HAP-1 (cell line): Measurements from ENCODE around the gene RAD18.

Experiments used
- DNase-seq, 2 experiments: peaks; one replicate each; pipeline ENCODE4 v3.0.0-alpha.2; 2016 to 2020; ENCODE audit warnings: low spot score in 2 of 2
- H3K27me3 ChIP-seq: fragments of 250-450 bp; sonication (Bioruptor Pico); 2 replicates; pipeline ENCODE4 v1.5.1; 2020; ENCODE audit warnings: low read depth, mild to moderate bottlenecking, moderate library complexity
- H3K36me3 ChIP-seq: fragments of 250-450 bp; sonication (Bioruptor Pico); replicated peaks from 2 replicates; pipeline ENCODE4 v1.5.1; 2020; ENCODE audit warnings: mild to moderate bottlenecking
- H3K4me1 ChIP-seq: fragments of 250-450 bp; sonication (Bioruptor Pico); 2 replicates; pipeline ENCODE4 v1.5.1; 2020; ENCODE audit warnings: mild to moderate bottlenecking
- H3K4me3 ChIP-seq: fragments of 250-450 bp; sonication (Bioruptor Pico); 2 replicates; pipeline ENCODE4 v1.5.1; 2020; ENCODE audit warnings: mild to moderate bottlenecking, moderate library complexity
- H3K9me3 ChIP-seq: fragments of 250-450 bp; sonication (Bioruptor Pico); 2 replicates; pipeline ENCODE4 v1.5.1; 2020; ENCODE audit warnings: mild to moderate bottlenecking, moderate library complexity
- in situ Hi-C: fragments of 300-500 bp; cut with MboI; formaldehyde crosslinking; loops from 3 replicates; pipeline ENCODE4 v1.14.3; 2020; ENCODE audit warnings: low sequenced_read_pairs, inconsistent platforms, mixed read lengths

RAD18 gene

DNA sequence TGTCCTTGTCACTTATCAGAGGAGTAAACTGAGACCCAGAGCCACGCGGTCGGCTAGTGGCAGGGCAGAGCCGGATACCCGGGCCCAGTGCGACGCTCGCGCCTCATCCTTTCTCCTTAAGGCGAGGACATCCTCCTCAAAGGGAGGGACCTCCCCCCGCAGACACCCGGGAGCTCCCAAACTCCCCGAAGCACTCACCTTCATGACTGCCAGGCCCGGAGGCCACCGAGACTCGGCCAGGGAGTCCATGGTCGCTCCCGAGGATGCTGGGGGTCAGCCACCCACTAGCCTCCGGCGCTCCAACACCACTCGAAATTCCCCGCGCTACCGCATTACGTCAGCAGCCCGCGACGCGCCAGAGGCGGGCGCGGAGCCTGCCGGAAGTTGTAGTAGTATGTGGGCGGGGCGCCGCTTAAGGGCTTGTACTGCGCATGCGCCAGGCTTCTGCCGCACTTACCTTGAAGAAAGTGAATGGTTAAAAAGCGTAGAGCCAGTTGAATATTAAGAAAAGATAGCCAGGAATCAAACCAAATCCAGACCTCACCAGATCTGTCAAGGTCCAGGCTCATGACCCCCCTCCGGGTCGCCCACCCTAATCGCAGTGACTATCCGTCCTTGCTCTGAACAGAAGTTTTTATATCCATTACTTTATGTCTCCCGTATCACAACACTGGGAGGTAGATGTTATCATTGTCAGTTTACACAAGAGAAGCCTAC lies at the start of gene RAD18:
TSS of gene RAD18 (minus strand) at position 336 of the 717 bp plus-strand sequence. CDS start at position 249, 87 bp downstream.
- in situ Hi-C loops = no loop called here
- Histone ChIP-seq H3K4me3 (peak within 1 kb of the TSS; percentile 79), H3K9me3 (no peaks in the 10 kb centered on the region), H3K27me3 (peaks cover under 1% of the 10 kb centered on the region), H3K4me1 (peaks cover 5% of the 10 kb centered on the region; the same call in 1 of the 2 replicates), H3K36me3 (peaks cover 4% of the 10 kb centered on the region; the same call in 1 of the 2 replicates)
- DNase-seq = peak; percentile 87 to 95

- Histone ChIP-seq H3K4me3 (no peak overlapping the region), H3K36me3 (no peaks in the 10 kb centered on the region), H3K27me3 (no peaks in the 10 kb centered on the region), H3K4me1 (no peaks in the 10 kb centered on the region), H3K9me3 (no peaks in the 10 kb centered on the region)
- no peak for DNase-seq
- in situ Hi-C loops = no loop called here
Measured at GRCh38 chr3:9012521-9012920, 49.2 kb upstream of the RAD18 start.

DNA sequence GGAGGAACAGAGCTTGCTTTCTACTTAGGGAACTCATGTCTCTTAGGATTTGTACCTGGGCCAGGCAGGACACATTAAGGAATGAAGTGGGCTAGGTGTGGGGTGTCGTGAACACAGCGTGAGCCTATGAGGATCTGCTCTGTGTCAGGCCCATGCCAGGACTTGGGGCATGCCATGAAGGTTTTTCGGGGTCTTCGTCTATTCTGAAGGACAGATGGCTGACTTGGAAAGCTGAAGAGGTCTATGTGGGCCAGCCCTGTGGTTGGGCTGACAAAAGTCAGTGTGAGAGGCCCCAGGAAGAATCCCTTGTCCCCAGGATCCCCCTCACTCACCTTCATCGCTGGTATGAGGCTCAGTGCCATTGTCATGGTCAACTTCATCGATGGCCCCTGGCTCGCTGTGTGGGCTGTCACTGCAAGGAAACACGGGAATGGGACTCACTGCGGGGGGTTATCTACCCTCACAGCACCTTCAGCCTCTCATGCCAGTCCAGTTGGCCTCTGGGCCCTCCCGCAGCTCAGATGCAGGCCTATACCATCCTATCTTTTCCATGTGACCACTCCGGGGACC lies 46.8 kb upstream of the RAD18 start:
- in situ Hi-C loops = no loop called here

GRCh38 chr3:9008550-9009255 lies 45.4 kb upstream of the RAD18 start:
- H3K9me3 ChIP-seq = no peaks in the 10 kb centered on the region
- no peak overlapping the region for H3K4me3 ChIP-seq
- peaks cover 4% of the 10 kb centered on the region; the same call in 1 of the 2 replicates for H3K27me3 ChIP-seq
- in situ Hi-C loops = no loop called here
- no peak for DNase-seq
- H3K36me3 ChIP-seq = no peaks in the 10 kb centered on the region
- no peaks in the 10 kb centered on the region for H3K4me1 ChIP-seq

More for the DNA sequence above, 46.8 kb upstream of the RAD18 start:
- Histone ChIP-seq H3K4me1 (no peaks in the 10 kb centered on the region), H3K4me3 (no peak overlapping the region), H3K27me3 (no peaks in the 10 kb centered on the region), H3K36me3 (no peaks in the 10 kb centered on the region), H3K9me3 (no peaks in the 10 kb centered on the region)
- DNase-seq = no peak

- in situ Hi-C loops = no loop called here
- H3K4me1 ChIP-seq = no peaks in the 10 kb centered on the region
- no peak for DNase-seq
- H3K9me3 ChIP-seq = no peaks in the 10 kb centered on the region
- peaks cover 4% of the 10 kb centered on the region; the same call in 1 of the 2 replicates for H3K27me3 ChIP-seq
- H3K36me3 ChIP-seq = no peaks in the 10 kb centered on the region
- no peak overlapping the region for H3K4me3 ChIP-seq
Measured at GRCh38 chr3:9007928-9008327, 44.7 kb upstream of the RAD18 start.

DNA sequence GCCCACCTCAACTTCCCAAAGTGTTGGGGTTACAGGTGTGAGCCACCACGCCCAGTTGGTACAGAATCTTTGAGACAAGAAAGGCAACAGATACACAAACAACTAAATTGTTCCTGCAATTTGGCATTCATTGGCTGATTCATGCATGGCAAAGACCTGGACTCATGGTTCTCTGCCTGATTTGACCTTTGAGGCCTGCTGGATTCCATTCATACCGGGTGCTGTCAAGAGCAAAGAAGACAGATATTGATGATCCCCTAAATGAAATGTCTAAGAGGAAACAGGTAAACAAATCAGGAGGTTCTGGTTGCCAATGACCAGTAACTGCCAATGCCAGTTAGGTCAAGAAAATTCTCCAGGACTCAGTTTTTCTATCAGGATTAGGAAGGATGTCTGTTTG lies 43.9 kb upstream of the RAD18 start:
- Histone ChIP-seq H3K36me3 (no peaks in the 10 kb centered on the region), H3K9me3 (no peaks in the 10 kb centered on the region), H3K4me3 (no peak overlapping the region), H3K4me1 (no peaks in the 10 kb centered on the region), H3K27me3 (peaks cover 4% of the 10 kb centered on the region; the same call in 1 of the 2 replicates)
- DNase-seq = no peak
- in situ Hi-C loops = no loop called here

DNA sequence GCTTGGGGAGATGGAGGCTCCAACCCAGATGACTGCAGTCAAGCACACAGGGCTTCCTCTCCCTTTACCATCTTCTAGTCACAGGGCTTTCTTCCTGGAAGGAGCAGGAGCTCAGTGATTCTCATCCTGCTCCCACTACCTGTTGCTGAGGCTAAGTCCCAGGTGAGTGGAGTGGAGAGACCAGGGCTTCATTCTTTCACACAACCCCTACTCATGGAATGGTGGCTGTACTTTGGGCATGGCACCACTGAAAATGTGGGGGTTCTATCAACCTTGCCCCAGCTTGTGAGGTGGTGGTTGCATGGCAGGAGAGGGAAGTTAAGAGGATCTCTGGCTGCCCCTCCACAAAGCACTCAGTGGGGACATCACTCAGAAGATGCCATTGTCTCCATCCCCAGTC lies 36.8 kb upstream of the RAD18 start:
- Histone ChIP-seq H3K9me3 (no peaks in the 10 kb centered on the region), H3K4me3 (no peak overlapping the region), H3K36me3 (no peaks in the 10 kb centered on the region), H3K27me3 (peaks cover 4% of the 10 kb centered on the region; the same call in 1 of the 2 replicates), H3K4me1 (no peaks in the 10 kb centered on the region)
- in situ Hi-C loops = no loop called here
- DNase-seq = no peak

- Histone ChIP-seq H3K4me1 (no peaks in the 10 kb centered on the region), H3K36me3 (no peaks in the 10 kb centered on the region), H3K27me3 (no peaks in the 10 kb centered on the region), H3K9me3 (no peaks in the 10 kb centered on the region), H3K4me3 (no peak overlapping the region)
- no peak for DNase-seq
- in situ Hi-C loops = no loop called here
Measured at GRCh38 chr3:8997151-8997550, 33.9 kb upstream of the RAD18 start.

DNA sequence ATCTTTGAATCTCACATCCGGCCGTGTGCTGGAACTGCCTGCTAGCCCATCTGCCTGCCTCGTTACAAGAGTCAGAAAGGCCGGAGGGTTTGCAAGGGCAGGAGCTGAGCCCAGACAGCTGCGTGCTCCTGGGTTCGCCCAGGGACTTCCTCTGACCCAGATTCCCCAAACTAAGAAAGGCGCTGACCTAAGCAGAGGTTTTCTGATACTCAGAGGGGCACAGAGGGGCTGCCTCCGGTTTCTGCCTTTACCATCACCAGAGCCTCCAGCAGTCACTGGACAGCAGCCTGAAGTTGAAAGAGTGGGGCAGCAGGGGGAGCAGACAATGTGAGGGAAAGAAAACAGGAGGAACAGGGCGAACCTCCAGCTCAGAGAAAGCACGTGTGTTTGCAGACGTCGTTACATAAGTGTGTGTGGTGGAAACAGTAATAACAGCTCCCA lies 33.4 kb upstream of the RAD18 start:
- no peak overlapping the region for H3K4me3 ChIP-seq
- in situ Hi-C loops = no loop called here
- H3K27me3 ChIP-seq = no peaks in the 10 kb centered on the region
- no peaks in the 10 kb centered on the region for H3K4me1 ChIP-seq
- H3K36me3 ChIP-seq = no peaks in the 10 kb centered on the region
- no peak for DNase-seq
- H3K9me3 ChIP-seq = no peaks in the 10 kb centered on the region

DNA sequence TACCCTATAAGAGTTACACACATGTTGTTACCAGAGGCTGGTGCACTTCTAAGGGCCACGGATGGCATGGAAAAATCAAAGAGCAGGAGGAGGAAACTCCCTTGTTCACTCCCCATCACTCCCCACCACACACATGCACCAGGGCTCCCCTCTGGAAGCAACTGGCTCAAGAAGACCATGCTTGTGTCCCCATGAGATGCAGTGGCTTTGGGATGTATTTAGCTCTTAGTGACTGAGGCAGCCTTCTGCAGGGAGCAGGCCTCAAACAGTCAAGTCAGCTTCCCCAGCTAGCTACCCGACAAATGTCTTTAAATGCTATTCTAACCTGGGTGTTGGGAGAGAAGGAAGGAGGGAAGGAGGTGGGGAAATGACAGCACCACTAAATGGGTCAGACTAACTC lies 32.9 kb upstream of the RAD18 start:
- Histone ChIP-seq H3K4me3 (no peak overlapping the region), H3K4me1 (no peaks in the 10 kb centered on the region), H3K27me3 (no peaks in the 10 kb centered on the region), H3K9me3 (no peaks in the 10 kb centered on the region), H3K36me3 (no peaks in the 10 kb centered on the region)
- DNase-seq = no peak
- in situ Hi-C loops = no loop called here

GRCh38 chr3:8994226-8994625 lies 31.0 kb upstream of the RAD18 start:
- no peak for DNase-seq
- no peaks in the 10 kb centered on the region for H3K27me3 ChIP-seq
- in situ Hi-C loops = no loop called here
- H3K9me3 ChIP-seq = no peaks in the 10 kb centered on the region
- no peaks in the 10 kb centered on the region for H3K4me1 ChIP-seq
- no peak overlapping the region for H3K4me3 ChIP-seq
- H3K36me3 ChIP-seq = no peaks in the 10 kb centered on the region

DNA sequence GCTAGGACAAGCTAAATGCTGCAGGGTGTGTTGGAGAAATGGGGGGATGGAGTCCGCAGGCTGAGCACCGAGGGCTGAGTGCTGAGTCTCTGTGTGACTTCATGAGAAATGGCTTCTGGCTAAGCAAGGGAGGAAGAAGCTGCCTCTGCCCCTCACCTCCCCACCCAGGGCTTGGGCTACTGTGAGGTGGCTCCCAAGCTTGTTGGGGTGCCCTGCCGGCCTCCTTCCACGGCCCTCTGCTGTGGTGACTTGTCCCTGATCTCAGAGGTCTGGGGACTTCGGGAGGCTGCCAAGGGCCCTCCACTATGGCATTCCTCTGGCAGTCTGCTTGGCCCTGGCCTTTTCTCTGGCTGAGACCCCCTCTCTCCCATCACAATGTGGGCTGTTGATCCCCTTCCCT lies 30.1 kb upstream of the RAD18 start:
- Histone ChIP-seq H3K9me3 (no peaks in the 10 kb centered on the region), H3K36me3 (no peaks in the 10 kb centered on the region), H3K4me1 (no peaks in the 10 kb centered on the region), H3K27me3 (no peaks in the 10 kb centered on the region), H3K4me3 (no peak overlapping the region)
- in situ Hi-C loops = no loop called here
- no peak for DNase-seq

- no peaks in the 10 kb centered on the region for H3K36me3 ChIP-seq
- no peaks in the 10 kb centered on the region for H3K9me3 ChIP-seq
- H3K4me3 ChIP-seq = no peak overlapping the region
- DNase-seq = no peak
- H3K27me3 ChIP-seq = no peaks in the 10 kb centered on the region
- no peaks in the 10 kb centered on the region for H3K4me1 ChIP-seq
- in situ Hi-C loops = no loop called here
Measured at GRCh38 chr3:8992854-8993253, 29.6 kb upstream of the RAD18 start.

DNA sequence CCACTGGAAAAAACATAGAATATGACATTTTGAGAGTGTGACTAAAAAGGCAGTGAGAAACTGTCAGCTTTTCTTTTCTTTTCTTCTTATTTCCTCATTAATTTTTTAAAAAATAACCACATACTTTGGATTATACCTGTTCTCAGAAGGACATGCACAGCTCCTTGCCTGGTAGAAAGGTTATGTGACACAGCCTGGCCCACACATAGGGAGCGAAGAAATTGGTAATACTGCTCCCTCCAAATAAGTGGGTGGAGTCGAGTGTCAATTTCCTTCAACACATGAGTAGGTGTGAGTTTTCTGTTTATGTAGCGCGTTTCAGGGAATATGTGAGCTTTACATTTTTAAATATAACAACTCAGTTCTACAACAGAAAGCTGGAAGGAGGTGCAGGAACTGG lies 28.9 kb upstream of the RAD18 start:
- Histone ChIP-seq H3K4me3 (no peak overlapping the region), H3K9me3 (no peaks in the 10 kb centered on the region), H3K36me3 (no peaks in the 10 kb centered on the region), H3K27me3 (no peaks in the 10 kb centered on the region), H3K4me1 (no peaks in the 10 kb centered on the region)
- no peak for DNase-seq
- in situ Hi-C loops = no loop called here
